Heart left ventricle (tissue), 16 donors: ENCODE data around the gene GET3. TPM values are rescaled to one million over a fixed set of nuclear protein-coding genes. Genes with fewer than 3 reads are reported as not detected.
"Not testable (repeated sequence)": the region's sequence is repeated elsewhere in the genome, so short reads cannot be mapped to it uniquely, and the experiment has no call there.

Source experiments
- ATAC-seq, 4 donors: fragments of 200-7000 bp; cut with Tn5 transposase; one replicate each; pipeline ENCODE4 v1.9.1; 2020 to 2022; ENCODE audit warnings: moderate library complexity in 4 of 4, mild to moderate bottlenecking in 3 of 4, moderate number of reproducible peaks in 1 of 4
- DNase-seq, 5 donors: peaks; one replicate each; pipeline ENCODE4 v3.0.0-alpha.2; 2020
- H3K27ac ChIP-seq, 12 donors: fragments of 200-600 bp; sonication (generic) in 4 of 12; one replicate each; pipeline versions ENCODE4 v1.5.0 to v1.8.0; 2016 to 2022; ENCODE audit warnings: mild to moderate bottlenecking in 2 of 12
- H3K27me3 ChIP-seq, 9 donors: fragments of 200-600 bp; sonication (generic) in 2 of 9; one replicate each; pipeline versions ENCODE4 v1.5.1 to v1.8.0; 2016 to 2022; ENCODE audit warnings: mild to moderate bottlenecking in 3 of 9
- H3K36me3 ChIP-seq, 9 donors: fragments of 200-600 bp; sonication (generic) in 2 of 9; one replicate each; pipeline versions ENCODE4 v1.5.0 to v1.8.0; 2018 to 2022; ENCODE audit warnings: mild to moderate bottlenecking in 2 of 9
- H3K4me1 ChIP-seq, 12 donors: fragments of 200-600 bp; sonication (generic) in 4 of 12; one replicate each; pipeline versions ENCODE4 v1.5.0 to v1.8.0; 2016 to 2022; ENCODE audit warnings: mild to moderate bottlenecking in 3 of 12
- H3K4me3 ChIP-seq, 12 donors: fragments of 200-600 bp; sonication (generic) in 4 of 12; one replicate each; pipeline versions ENCODE4 v1.5.0 to v1.8.0; 2017 to 2022; ENCODE audit warnings: mild to moderate bottlenecking in 9 of 12, moderate library complexity in 4 of 12
- H3K9me3 ChIP-seq, 12 donors: fragments of 200-600 bp; sonication (generic) in 4 of 12; one replicate each; pipeline versions ENCODE4 v1.5.0 to v1.8.0; 2016 to 2022; ENCODE audit warnings: mild to moderate bottlenecking in 1 of 12
- CTCF ChIP-seq, 12 donors: fragments of 200-600 bp; sonication (generic) in 4 of 12; IDR thresholded peaks; one replicate each; pipeline versions ENCODE4 v1.5.0 to v1.8.0; 2018 to 2022; ENCODE audit warnings: antibody characterized with exemption in 12 of 12, mild to moderate bottlenecking in 5 of 12
- POLR2A ChIP-seq, 2 donors: fragments of 450-650 bp; IDR thresholded peaks; one replicate each; pipeline ENCODE4 v1.6.1; 2017; ENCODE audit warnings: antibody characterized with exemption in 2 of 2, mild to moderate bottlenecking in 2 of 2, moderate library complexity in 2 of 2
- WGBS, 4 donors: extraction: QIAGEN DNeasy Blood & Tissue Kit in 2 of 4; methylation state at CpG; one replicate each; pipeline versions ENCODE4 v1.1.5 to v1.1.7; 2013 to 2018; 5-methylcytosine and 5-hydroxymethylcytosine counted together
- intact Hi-C, 10 donors: fragments of 100-400 bp; cut with DNase I; formaldehyde crosslinking; loops; one replicate each; pipeline versions ENCODE4 v1.11.1 to v1.14.2; 2022
- polyA plus RNA-seq, 2 donors: library from polyadenylated mRNA; stranded (reverse); fragments of 200-250 nt; gene quantifications; one replicate each; pipeline ENCODE4 v1.2.3, GENCODE V29; 2013
- total RNA-seq, 9 donors: library from RNA; depleted of rRNA in 2 of 9; stranded (reverse); fragments of >200 nt in 2 of 9; fragmentation: NEBNext Ultra II Directional in 3 of 9; extraction: Animal tissue kit (Norgen Biotek cat#: 25700) in 3 of 9; gene quantifications; one replicate each; pipeline versions ENCODE4 v1.1.0 to v1.2.4, GENCODE V29; 2016 to 2023
- donor health status: ischemic (EF 13 %, LVEDD 7.1; RV severe dilation, severe dysfunction).
- donor health status: healthy with polysubstance abuse.
- donor health status: DM: no; HTN: yes; CAD: no.
- donor health status: DM: no; HTN: no; CAD: no.
- donor health status: ischemic (EF 25% LVEDD 6.9; RV normal size, moderate dysfunction).
- donor health status: ischemic (EF 25% LVEDD 5.7; RV mildly dilated, moderate dysfunction).
- donor health status: healthy.
- donor health status: DM: yes; HTN: yes; CAD: no.
- donor health status: ischemic (EF 35%, LVEDD 5.7; RV mildly dilated, moderate dysfunction).
- donor health status: nonischemic (EF 11% LVEDD 7.7; RV severe dilation, severe dysfunction).
- donor health status: DM: yes; HTN: yes; CAD: no.
- donor health status: PGD.
- donor health status: ischemic (EF 29% LVEDD 5.4; RV normal size, mild dysfunction).
- donor health status: nonischemic (EF 23%, LVEDD 6.1; RV moderate dilation, normal function).

The GET3 gene
- total and polyA plus RNA-seq, 11 donors = 54.3 to 133 (median 62.9) TPM

- H3K4me3 ChIP-seq = no peak overlapping the region
- intact Hi-C loops = no loop called here
- no peaks in the 10 kb centered on the region for H3K9me3 ChIP-seq
- H3K27me3 ChIP-seq = no peaks in the 10 kb centered on the region
- H3K27ac ChIP-seq = no peak overlapping the region
- no peak for TF ChIP-seq CTCF (IDR thresholded peaks at IDR 0.05)
- no peak for TF ChIP-seq POLR2A (IDR thresholded peaks at IDR 0.05)
- no peak for DNase-seq
- peaks cover 0 to 100% (median 98%) of the 10 kb centered on the region in 9 donors for H3K36me3 ChIP-seq
- no peaks in the 10 kb centered on the region for H3K4me1 ChIP-seq
- 80 to 91% (median 87%) methylated on average over 9 to 13 of the region's 13 CpGs for WGBS, 4 donors
- no peak for ATAC-seq
These were observed 31.0 kb upstream of the GET3 start for GRCh38 chr19:12706332-12706718.

- no peak overlapping the region for H3K27ac ChIP-seq
These were observed 28.7 kb upstream of the GET3 start for GRCh38 chr19:12708641-12709040.

GRCh38 chr19:12711187-12711586 lies 26.1 kb upstream of the GET3 start:
- intact Hi-C loops = loop anchor here in 1 of 10 donors (5.0 kb wide), 1 partner anchor 86 kb away; no protein-coding TSS in a partner anchor
- Histone ChIP-seq H3K36me3 (peaks cover 2 to 97% (median 94%) of the 10 kb centered on the region in 9 donors), H3K27ac (no peak overlapping the region), H3K9me3 (no peaks in the 10 kb centered on the region), H3K4me1 (no peaks in the 10 kb centered on the region), H3K4me3 (no peak overlapping the region), H3K27me3 (no peaks in the 10 kb centered on the region)
- TF ChIP-seq CTCF (IDR thresholded peaks at IDR 0.05) (no peak), POLR2A (IDR thresholded peaks at IDR 0.05) (no peak)
- DNase-seq (no peak), ATAC-seq (no peak)
- WGBS, 4 donors = 91 to 93% (median 92%) methylated on average over 17 of the region's 17 CpGs

More at GRCh38 chr19:12708641-12709040, 28.7 kb upstream of the GET3 start:
- WGBS, 4 donors = 92 to 99% (median 96%) methylated on average over 8 of the region's 8 CpGs
- Histone ChIP-seq H3K27me3 (no peaks in the 10 kb centered on the region), H3K4me3 (no peak overlapping the region), H3K36me3 (peaks cover 2 to 97% (median 95%) of the 10 kb centered on the region in 9 donors), H3K9me3 (no peaks in the 10 kb centered on the region), H3K4me1 (no peaks in the 10 kb centered on the region)
- ATAC-seq (no peak), DNase-seq (no peak)
- intact Hi-C loops = no loop called here
- TF ChIP-seq POLR2A (IDR thresholded peaks at IDR 0.05) (no peak), CTCF (IDR thresholded peaks at IDR 0.05) (no peak)

GRCh38 chr19:12712077-12712476 lies 25.2 kb upstream of the GET3 start:
- ATAC-seq = not testable (repeated sequence)

GRCh38 chr19:12713304-12713703 lies 24.0 kb upstream of the GET3 start:
- H3K9me3 ChIP-seq, H3K27me3 ChIP-seq, H3K4me3 ChIP-seq, H3K4me1 ChIP-seq, DNase-seq, H3K27ac ChIP-seq, ATAC-seq: not testable (repeated sequence)
- 90 to 96% (median 94%) methylated on average over 9 of the region's 9 CpGs for WGBS, 4 donors
- intact Hi-C loops = loop anchor here in 1 of 10 donors (5.0 kb wide), 1 partner anchor 84 kb away; no protein-coding TSS in a partner anchor
- peaks cover 2 to 97% (median 95%) of the 10 kb centered on the region in 9 donors for H3K36me3 ChIP-seq

More at GRCh38 chr19:12712077-12712476, 25.2 kb upstream of the GET3 start:
- not testable (repeated sequence) for H3K9me3 ChIP-seq, H3K4me3 ChIP-seq, DNase-seq, H3K27me3 ChIP-seq, H3K4me1 ChIP-seq, H3K27ac ChIP-seq
- 38 to 46% (median 43%) methylated on average over 9 to 12 of the region's 14 CpGs for WGBS, 4 donors
- intact Hi-C loops = loop anchor here in 1 of 10 donors (5.0 kb wide), 1 partner anchor 85 kb away; no protein-coding TSS in a partner anchor
- H3K36me3 ChIP-seq = peaks cover 2 to 97% (median 94%) of the 10 kb centered on the region in 9 donors
- peak in 10 of 12 donors; percentile 14 to 39 (median 31) for TF ChIP-seq CTCF (IDR thresholded peaks at IDR 0.05)
